GM12892 (cell line): ENCODE data around the gene NIPBL.

ENCODE experiments used
- POLR2A ChIP-seq: IDR thresholded peaks from 2 replicates; pipeline ENCODE4 v1.6.1; 2011; ENCODE audit warnings: low read depth, low read length, control low read depth
- POLR2AphosphoS5 ChIP-seq: IDR thresholded peaks from 2 replicates; pipeline ENCODE4 v1.6.1; 2011; ENCODE audit warnings: low read depth, low read length, control low read depth
- TAF1 ChIP-seq: IDR thresholded peaks from 2 replicates; pipeline ENCODE4 v1.6.1; 2011; ENCODE audit warnings: low read depth, mild to moderate bottlenecking, control low read depth, low read length, borderline replicate concordance

DNA sequence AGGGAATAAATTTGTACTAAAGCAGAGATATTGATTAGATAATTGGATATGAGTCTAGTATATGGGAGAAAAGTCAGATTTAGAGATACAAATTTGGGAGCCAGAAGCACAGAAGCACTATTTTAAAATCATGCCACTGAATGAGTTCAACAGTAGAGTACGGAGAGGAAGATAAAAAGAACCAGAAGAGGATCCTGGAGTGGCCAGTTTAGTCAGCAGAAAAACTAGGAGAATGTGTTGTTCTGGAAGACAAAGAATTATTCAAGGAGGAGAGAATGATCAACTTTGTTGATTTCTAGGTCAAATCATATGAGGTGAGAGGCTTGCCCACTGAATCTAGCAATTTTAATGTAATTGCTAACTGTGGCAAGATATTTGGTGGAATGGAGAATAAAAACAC is 67.0 kb downstream of the NIPBL start:
- TF ChIP-seq POLR2A = no peak
- no peak for TF ChIP-seq POLR2AphosphoS5
- no peak for TF ChIP-seq TAF1
